Endothelial cell of umbilical vein (primary cell): ENCODE results near the gene MB21D2. TPM values are rescaled to one million over a fixed set of nuclear protein-coding genes. Genes with fewer than 3 reads are reported as not detected.
A peak's percentile ranks its signal among the peaks of the same experiment; 100 is the strongest.

Experiments used
- BruUV-seq: library from RNA; stranded (reverse); fragments of 400-500 nt; replicated peaks from 2 replicates; lab custom pipeline; 2021; lab: Mats Ljungman, UMichigan
- CTCF ChIA-PET: fragments of 300-600, 350-600 bp; sonication (Branson Sonifier 250); formaldehyde crosslinking; loops from one replicate; lab custom pipeline; 2021; ENCODE audit warnings: antibody characterized with exemption, inconsistent platforms; lab: Charles Lee
- POLR2A ChIA-PET: fragments of 300-600, 350-600 bp; sonication (Branson Sonifier 250); formaldehyde crosslinking; loops from one replicate; lab custom pipeline; 2021; ENCODE audit warnings: antibody characterized with exemption, inconsistent platforms; lab: Charles Lee
- DNase-seq: peaks from one replicate; pipeline ENCODE4 v3.0.0-alpha.2; 2011; ENCODE audit warnings: low read depth, low spot score
- FAIRE-seq: peaks from 2 replicates; lab custom pipeline; 2011; peaks lifted over from hg19 to GRCh38; lab: Jason Lieb, UNC
- H2AFZ ChIP-seq: 2 replicates; pipeline ENCODE4 v1.6.0; 2012; ENCODE audit warnings: low read depth, low read length, control low read depth, inconsistent platforms
- H3K27ac ChIP-seq: 2 replicates; pipeline ENCODE4 v1.5.1; 2011; ENCODE audit warnings: low read depth, mild to moderate bottlenecking, control low read depth, low read length, moderate library complexity; ENCODE audit not compliant: insufficient read depth
- H3K27me3 ChIP-seq, 2 experiments: 2 replicates each; pipeline versions ENCODE4 v1.6.0 to v1.6.1; 2011; ENCODE audit warnings: low read length in 2 of 2, mixed read lengths in 1 of 2; ENCODE audit not compliant: control insufficient read depth in 2 of 2, insufficient read depth in 2 of 2
- H3K36me3 ChIP-seq, 2 experiments: 2 replicates in 1 of 2; 3 replicates in 1 of 2; pipeline ENCODE4 v1.5.1; 2011; ENCODE audit warnings: low read length in 2 of 2, mild to moderate bottlenecking in 1 of 2, moderate library complexity in 1 of 2; ENCODE audit not compliant: control insufficient read depth in 2 of 2, insufficient read depth in 2 of 2; ENCODE audit errors: extremely low read depth in 1 of 2
- H3K4me1 ChIP-seq: 3 replicates; pipeline ENCODE4 v1.5.1; 2011; ENCODE audit warnings: mild to moderate bottlenecking, low read length; ENCODE audit not compliant: control insufficient read depth, insufficient read depth; ENCODE audit errors: extremely low read depth
- H3K4me2 ChIP-seq: 2 replicates; pipeline ENCODE4 v1.6.1; 2011; ENCODE audit warnings: low read length, control low read depth, mixed read lengths; ENCODE audit not compliant: insufficient read depth
- H3K4me3 ChIP-seq, 3 experiments: fragments of 200-600 bp in 1 of 3; sonication (generic), shearing (Covaris generic) in 1 of 3; replicated peaks in 1 of 3; 2 replicates each; pipeline ENCODE4 v1.5.1; 2011 to 2016; ENCODE audit warnings: control low read depth in 3 of 3, low read length in 3 of 3, mild to moderate bottlenecking in 2 of 3, inconsistent platforms in 1 of 3, low read depth in 1 of 3, moderate library complexity in 1 of 3; ENCODE audit not compliant: insufficient read depth in 1 of 3
- H3K79me2 ChIP-seq: 2 replicates; pipeline ENCODE4 v1.6.0; 2012; ENCODE audit warnings: low read length, inconsistent platforms; ENCODE audit not compliant: control insufficient read depth, insufficient read depth
- H3K9ac ChIP-seq: replicated peaks from 2 replicates; pipeline ENCODE3; 2011; ENCODE audit warnings: low read length, control low read depth; ENCODE audit not compliant: insufficient read depth; ENCODE audit errors: extremely low read depth
- H3K9me1 ChIP-seq: replicated peaks from 3 replicates; pipeline ENCODE4 v1.6.0; 2011; ENCODE audit warnings: mild to moderate bottlenecking, low read length; ENCODE audit not compliant: control insufficient read depth, insufficient read depth; ENCODE audit errors: extremely low read depth
- H3K9me3 ChIP-seq: replicated peaks from 2 replicates; pipeline ENCODE4 v1.5.1; 2012; ENCODE audit warnings: low read length, inconsistent platforms; ENCODE audit not compliant: control insufficient read depth, insufficient read depth
- H4K20me1 ChIP-seq: replicated peaks from 2 replicates; pipeline ENCODE3; 2011; ENCODE audit warnings: mild to moderate bottlenecking, low read length; ENCODE audit not compliant: control insufficient read depth, insufficient read depth; ENCODE audit errors: extremely low read depth
- CTCF ChIP-seq, 2 donors: IDR thresholded peaks; 1 replicate in 1 of 2; 2 replicates in 1 of 2; pipeline ENCODE4 v1.5.1; 2011; ENCODE audit warnings: low read length in 2 of 2, mild to moderate bottlenecking in 2 of 2, moderate library complexity in 2 of 2, control low read depth in 1 of 2, inconsistent platforms in 1 of 2, low read depth in 1 of 2; ENCODE audit not compliant: insufficient read depth in 1 of 2; ENCODE audit errors: extremely low read depth in 1 of 2
- EZH2 ChIP-seq: IDR thresholded peaks from 2 replicates; pipeline ENCODE4 v1.6.1; 2012; ENCODE audit warnings: borderline replicate concordance, low read depth, mild to moderate bottlenecking, moderate library complexity, low read length, inconsistent platforms; ENCODE audit not compliant: severe bottlenecking
- FOS ChIP-seq: IDR thresholded peaks from 2 replicates; pipeline ENCODE4 v1.6.1; 2011; ENCODE audit warnings: mild to moderate bottlenecking, low read length, moderate library complexity, borderline replicate concordance; ENCODE audit not compliant: insufficient read depth
- GATA2 ChIP-seq: IDR thresholded peaks from 2 replicates; pipeline ENCODE4 v1.7.0; 2011; ENCODE audit warnings: low read depth, mild to moderate bottlenecking, moderate library complexity, mixed read lengths, low read length; ENCODE audit not compliant: insufficient read length, insufficient read depth
- JUN ChIP-seq: IDR thresholded peaks from 2 replicates; pipeline ENCODE4 v1.6.1; 2011; ENCODE audit warnings: borderline replicate concordance, low read depth; ENCODE audit not compliant: insufficient read length, insufficient read depth
- MYC ChIP-seq: IDR thresholded peaks from one replicate; pipeline ENCODE4 v1.6.1; 2011; ENCODE audit warnings: mild to moderate bottlenecking, low read depth, low read length
- POLR2A ChIP-seq: IDR thresholded peaks from 2 replicates; pipeline ENCODE4 v1.6.1; 2012; ENCODE audit warnings: low read depth, mild to moderate bottlenecking, control low read depth, low read length
- POLR2AphosphoS5 ChIP-seq: IDR thresholded peaks from 2 replicates; pipeline ENCODE4 v1.6.1; 2012; ENCODE audit warnings: low read depth, mild to moderate bottlenecking, control low read depth, low read length, moderate library complexity; ENCODE audit not compliant: insufficient read depth
- dilution Hi-C: fragments of 300-500 bp; cut with MboI; formaldehyde crosslinking; loops from one replicate; pipeline ENCODE4 v1.15.0; 2019; ENCODE audit warnings: low sequenced_read_pairs; ENCODE audit not compliant: extremely low pct_ligation_motif_present
- intact Hi-C: fragments of 100-400 bp; cut with micrococcal nuclease; formaldehyde crosslinking; loops from one replicate; pipeline ENCODE4 v1.10.0; 2022
- polyA plus RNA-seq, 4 experiments: library from polyadenylated mRNA; depleted of rRNA in 3 of 4; stranded (reverse) in 3 of 4; unstranded in 1 of 4; fragments of >200 nt; gene quantifications; 2 replicates each; pipeline versions ENCODE4 v1.2.1 to v1.2.3, GENCODE V29; 2011 to 2012; ENCODE audit warnings: missing spikeins in 1 of 4
- total RNA-seq: library from RNA; stranded (reverse); gene quantifications from 2 replicates; pipeline ENCODE4 v1.2.3, GENCODE V29; 2021
- TF ChIP-seq, protein P1 (sequence below): IDR thresholded peaks from 2 replicates; pipeline ENCODE4 v1.6.1; 2011; ENCODE audit not compliant: insufficient read depth, insufficient read length

MB21D2 gene
- total and polyA plus RNA-seq, 2 donors (not counting 3 experiments of a cell fraction or from before 2014, with no cell fraction given), result 6.7 to 7.4 TPM

- ChIA-PET CTCF (interaction anchor here (1.2 to 4.5 kb wide), 9 partner anchors 8 to 684 kb away, joined by 3 to 24 read pairs (median 4); partner anchors contain the start of gene MB21D2), POLR2A (interaction anchor here (1.7 kb wide), 1 partner anchor 29 kb away, joined by 10 read pairs; the partner anchor contains the start of gene MB21D2)
- Histone ChIP-seq H3K27me3 (no peaks in the 10 kb centered on the region), H3K27ac (peak overlapping the region; percentile 91), H3K36me3 (no peaks in the 10 kb centered on the region), H3K4me2 (peak overlapping the region; percentile 3), H2AFZ (no peak overlapping the region), H3K9me3 (no peaks in the 10 kb centered on the region), H3K4me3 (no peak overlapping the region), H3K79me2 (no peaks in the 10 kb centered on the region), H3K4me1 (peaks cover 73% of the 10 kb centered on the region), H4K20me1 (no peaks in the 10 kb centered on the region), H3K9ac (peak overlapping the region; percentile 64), H3K9me1 (no peaks in the 10 kb centered on the region)
- TF ChIP-seq JUN, result no peak
- no peak for TF ChIP-seq EZH2
- no peak for TF ChIP-seq POLR2A
- no peak for TF ChIP-seq MYC
- no peak for TF ChIP-seq POLR2AphosphoS5
- no peak for TF ChIP-seq CTCF (IDR thresholded peaks at IDR 0.05; ENCODE audit: extremely low read depth in 1 of 2, insufficient read depth in 1 of 2, low read depth in 1 of 2, low read length in 2 of 2)
- TF ChIP-seq, protein P1, sequence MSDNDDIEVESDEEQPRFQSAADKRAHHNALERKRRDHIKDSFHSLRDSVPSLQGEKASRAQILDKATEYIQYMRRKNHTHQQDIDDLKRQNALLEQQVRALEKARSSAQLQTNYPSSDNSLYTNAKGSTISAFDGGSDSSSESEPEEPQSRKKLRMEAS, result no peak
- TF ChIP-seq GATA2, result no peak
- no peak for TF ChIP-seq FOS
- FAIRE-seq (peak; percentile 8), DNase-seq (no peak)
- intact Hi-C loops (loop anchor here (5.0 kb wide), 2 partner anchors 704 to 1536 kb away; partner anchors contain the start of gene OPA1), dilution Hi-C loops (no loop called here)
- BruUV-seq, result no TSS peak
These were observed 29.5 kb downstream of the MB21D2 start for GRCh38 chr3:192888190-192888589.
